ENCODE data around the gene UBASH3B. TPM values are rescaled to one million over a fixed set of nuclear protein-coding genes. Genes with fewer than 3 reads are reported as not detected.

Gene UBASH3B
- total RNA-seq, 1 donor from 2014 or later: 2.0 TPM

DNA sequence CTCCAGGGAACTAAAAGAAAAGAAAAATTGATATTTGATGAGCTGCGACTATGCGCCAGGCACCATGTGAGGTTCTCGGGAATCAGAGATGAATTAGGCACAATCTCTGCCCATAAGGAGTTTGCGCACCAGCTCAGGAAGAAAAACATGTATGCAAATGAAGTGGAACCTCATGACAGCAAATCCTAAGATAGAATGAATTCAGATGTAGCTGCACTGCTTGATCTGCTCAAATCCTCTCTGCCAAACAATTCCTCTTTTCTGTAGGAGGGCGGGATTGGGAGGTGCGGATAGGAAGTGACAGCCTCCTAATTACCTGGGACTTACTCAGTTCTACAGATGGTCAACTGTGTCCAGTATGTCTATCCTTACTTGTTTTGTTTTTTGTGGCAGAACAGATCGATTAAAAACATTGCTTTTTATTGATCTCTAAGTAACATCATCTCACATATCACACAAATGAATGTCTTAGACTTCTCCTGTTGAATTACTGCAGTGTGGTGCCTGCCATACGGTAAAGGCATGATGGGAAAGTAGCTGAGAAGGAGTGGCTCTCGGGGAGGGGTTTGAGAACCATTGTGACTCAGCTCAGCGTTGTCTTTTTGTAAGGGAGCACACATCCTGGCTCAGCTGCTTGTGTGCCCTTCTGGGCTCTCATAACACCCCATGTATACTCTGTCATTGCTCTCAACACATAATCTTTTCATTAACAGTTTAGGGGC, 196.7 kb downstream of the UBASH3B start:
- no peak for DNase-seq (ENCODE audit: low spot score)
- Histone ChIP-seq H3K27me3 (no peaks in the 10 kb centered on the region), H3K4me1 (peaks cover 24% of the 10 kb centered on the region), H2AFZ (replicated peaks) (peak overlapping the region; percentile 18), H3K27ac (no peak overlapping the region), H3K9ac (no peak overlapping the region), H3K36me3 (no peaks in the 10 kb centered on the region), H4K20me1 (ENCODE audit: low read depth) (no peaks in the 10 kb centered on the region), H3K79me2 (ENCODE audit: low read depth) (no peaks in the 10 kb centered on the region), H3K9me3 (ENCODE audit: low read depth) (no peaks in the 10 kb centered on the region), H3K4me3 (no peak overlapping the region), H3F3A (ENCODE audit: low read depth) (peaks cover 5% of the 10 kb centered on the region), H3K4me2 (peak overlapping the region; percentile 23)
- Mint-ChIP-seq H3K4me1 (peaks cover 36% of the 10 kb centered on the region), H3K27ac (no peak overlapping the region), H3K9me3 (no peaks in the 10 kb centered on the region), H3K27me3 (ENCODE audit: insufficient read depth, low read depth) (no peaks in the 10 kb centered on the region), H3K36me3 (no peaks in the 10 kb centered on the region), H3K4me3 (no peak overlapping the region)
- TF ChIP-seq EZH2phosphoT487 (IDR thresholded peaks at IDR 0.05) (no peak), EZH2 (IDR thresholded peaks at IDR 0.05) (no peak)
- TF ChIP-seq, protein P1, sequence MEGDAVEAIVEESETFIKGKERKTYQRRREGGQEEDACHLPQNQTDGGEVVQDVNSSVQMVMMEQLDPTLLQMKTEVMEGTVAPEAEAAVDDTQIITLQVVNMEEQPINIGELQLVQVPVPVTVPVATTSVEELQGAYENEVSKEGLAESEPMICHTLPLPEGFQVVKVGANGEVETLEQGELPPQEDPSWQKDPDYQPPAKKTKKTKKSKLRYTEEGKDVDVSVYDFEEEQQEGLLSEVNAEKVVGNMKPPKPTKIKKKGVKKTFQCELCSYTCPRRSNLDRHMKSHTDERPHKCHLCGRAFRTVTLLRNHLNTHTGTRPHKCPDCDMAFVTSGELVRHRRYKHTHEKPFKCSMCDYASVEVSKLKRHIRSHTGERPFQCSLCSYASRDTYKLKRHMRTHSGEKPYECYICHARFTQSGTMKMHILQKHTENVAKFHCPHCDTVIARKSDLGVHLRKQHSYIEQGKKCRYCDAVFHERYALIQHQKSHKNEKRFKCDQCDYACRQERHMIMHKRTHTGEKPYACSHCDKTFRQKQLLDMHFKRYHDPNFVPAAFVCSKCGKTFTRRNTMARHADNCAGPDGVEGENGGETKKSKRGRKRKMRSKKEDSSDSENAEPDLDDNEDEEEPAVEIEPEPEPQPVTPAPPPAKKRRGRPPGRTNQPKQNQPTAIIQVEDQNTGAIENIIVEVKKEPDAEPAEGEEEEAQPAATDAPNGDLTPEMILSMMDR (IDR thresholded peaks at IDR 0.05): no peak

DNA sequence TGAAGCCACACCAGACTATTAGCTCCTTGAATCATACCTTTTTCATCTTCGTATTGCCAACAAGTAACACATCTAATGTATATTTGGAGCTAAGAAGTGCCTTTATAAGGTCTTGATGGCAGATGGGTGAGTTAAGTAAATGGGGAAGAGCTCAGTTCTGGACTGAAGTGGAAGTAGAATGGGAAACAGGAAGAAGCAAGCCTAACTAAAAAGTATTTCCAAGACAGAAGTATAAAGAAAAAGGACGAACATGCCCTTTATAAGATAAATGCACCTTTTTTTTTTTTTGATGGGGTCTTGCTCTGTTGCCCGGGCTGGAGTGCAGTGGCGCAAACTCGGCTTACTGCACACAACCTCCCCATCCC, 197.3 kb downstream of the UBASH3B start:
- no peaks in the 10 kb centered on the region for H3K9me3 ChIP-seq (ENCODE audit: low read depth)
- H3K4me3 ChIP-seq: no peak overlapping the region
- Mint-ChIP-seq H3K9me3 (no peaks in the 10 kb centered on the region), H3K4me3 (no peak overlapping the region), H3K27me3 (ENCODE audit: insufficient read depth, low read depth) (no peaks in the 10 kb centered on the region), H3K36me3 (no peaks in the 10 kb centered on the region), H3K27ac (no peak overlapping the region), H3K4me1 (peaks cover 36% of the 10 kb centered on the region)
- H3K27me3 ChIP-seq: no peaks in the 10 kb centered on the region
- H3K4me1 ChIP-seq: peaks cover 24% of the 10 kb centered on the region
- no peak for DNase-seq (ENCODE audit: low spot score)
- peak overlapping the region; percentile 18 for H2AFZ ChIP-seq (replicated peaks)
- no peak overlapping the region for H3K4me2 ChIP-seq
- no peaks in the 10 kb centered on the region for H4K20me1 ChIP-seq (ENCODE audit: low read depth)
- H3K27ac ChIP-seq: no peak overlapping the region
- H3F3A ChIP-seq (ENCODE audit: low read depth): peaks cover 5% of the 10 kb centered on the region
- TF ChIP-seq, protein P1 (IDR thresholded peaks at IDR 0.05): no peak
- TF ChIP-seq EZH2phosphoT487 (IDR thresholded peaks at IDR 0.05) (no peak), EZH2 (IDR thresholded peaks at IDR 0.05) (no peak)
- H3K9ac ChIP-seq: no peak overlapping the region
- no peaks in the 10 kb centered on the region for H3K36me3 ChIP-seq
- no peaks in the 10 kb centered on the region for H3K79me2 ChIP-seq (ENCODE audit: low read depth)

DNA sequence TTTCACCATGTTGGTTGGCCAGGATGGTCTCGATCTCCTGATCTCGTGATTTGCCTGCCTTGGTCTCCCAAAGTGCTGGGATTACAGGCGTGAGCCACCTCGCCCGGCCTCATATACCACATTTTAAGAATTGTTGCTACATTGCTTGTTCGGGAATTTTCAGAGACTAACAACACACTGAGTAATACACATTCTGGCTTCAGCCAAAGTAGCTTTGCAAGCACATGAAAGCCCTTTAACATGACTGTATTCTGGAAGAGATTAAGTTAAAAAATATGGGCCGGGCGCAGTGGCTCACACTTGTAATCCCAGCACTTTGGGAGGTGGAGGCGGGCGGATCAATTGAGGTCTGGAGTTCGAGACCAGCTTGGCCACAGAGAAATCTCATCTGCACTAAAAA, 197.7 kb downstream of the UBASH3B start:
- Mint-ChIP-seq H3K9me3 (no peaks in the 10 kb centered on the region), H3K4me1 (peaks cover 36% of the 10 kb centered on the region), H3K4me3 (no peak overlapping the region), H3K27ac (no peak overlapping the region), H3K36me3 (no peaks in the 10 kb centered on the region), H3K27me3 (ENCODE audit: insufficient read depth, low read depth) (no peaks in the 10 kb centered on the region)
- no peak overlapping the region for H3K27ac ChIP-seq
- no peak overlapping the region for H3K9ac ChIP-seq
- no peaks in the 10 kb centered on the region for H3K79me2 ChIP-seq (ENCODE audit: low read depth)
- H2AFZ ChIP-seq (replicated peaks): peak overlapping the region; percentile 99
- H4K20me1 ChIP-seq (ENCODE audit: low read depth): no peaks in the 10 kb centered on the region
- H3K4me1 ChIP-seq: peaks cover 24% of the 10 kb centered on the region
- DNase-seq (ENCODE audit: low spot score): no peak
- H3K27me3 ChIP-seq: no peaks in the 10 kb centered on the region
- H3K4me3 ChIP-seq: no peak overlapping the region
- H3K9me3 ChIP-seq (ENCODE audit: low read depth): no peaks in the 10 kb centered on the region
- no peaks in the 10 kb centered on the region for H3K36me3 ChIP-seq
- peaks cover 5% of the 10 kb centered on the region for H3F3A ChIP-seq (ENCODE audit: low read depth)
- H3K4me2 ChIP-seq: no peak overlapping the region
- TF ChIP-seq EZH2phosphoT487 (IDR thresholded peaks at IDR 0.05): no peak
- TF ChIP-seq EZH2 (IDR thresholded peaks at IDR 0.05): no peak
- TF ChIP-seq, protein P1 (IDR thresholded peaks at IDR 0.05): no peak

Measured in neural progenitor cell (in vitro differentiated cells).